GF-D8 (cell line): ENCODE data around the gene SH3BP4.

Experiments used
- DNase-seq: peaks from one replicate; lab custom pipeline; 2025; lab: John Stamatoyannopoulos, UW

The SH3BP4 gene

GRCh38 chr2:235091421-235091820 is 139.6 kb downstream of the SH3BP4 start:
- no peak for DNase-seq

DNA sequence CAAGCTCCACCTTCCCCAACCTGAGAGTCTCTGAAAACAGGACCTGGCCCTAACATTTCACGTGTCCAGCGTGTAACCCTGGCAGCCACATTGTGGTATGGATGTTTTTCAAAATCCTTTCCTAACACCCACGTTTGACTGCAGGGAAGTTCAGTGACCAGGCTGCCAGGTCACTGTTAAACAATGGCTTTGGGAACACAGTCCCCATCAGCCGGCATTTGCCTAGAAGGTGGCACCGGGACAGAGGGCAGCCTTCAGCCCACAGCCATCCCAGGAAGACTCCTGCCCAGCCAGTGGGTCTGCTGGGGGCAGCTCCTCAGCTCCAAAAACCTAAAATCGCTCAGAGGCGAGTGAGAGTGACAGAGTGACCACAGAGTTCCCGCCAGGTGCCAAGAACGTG is 140.2 kb downstream of the SH3BP4 start:
- DNase-seq: no peak

DNA sequence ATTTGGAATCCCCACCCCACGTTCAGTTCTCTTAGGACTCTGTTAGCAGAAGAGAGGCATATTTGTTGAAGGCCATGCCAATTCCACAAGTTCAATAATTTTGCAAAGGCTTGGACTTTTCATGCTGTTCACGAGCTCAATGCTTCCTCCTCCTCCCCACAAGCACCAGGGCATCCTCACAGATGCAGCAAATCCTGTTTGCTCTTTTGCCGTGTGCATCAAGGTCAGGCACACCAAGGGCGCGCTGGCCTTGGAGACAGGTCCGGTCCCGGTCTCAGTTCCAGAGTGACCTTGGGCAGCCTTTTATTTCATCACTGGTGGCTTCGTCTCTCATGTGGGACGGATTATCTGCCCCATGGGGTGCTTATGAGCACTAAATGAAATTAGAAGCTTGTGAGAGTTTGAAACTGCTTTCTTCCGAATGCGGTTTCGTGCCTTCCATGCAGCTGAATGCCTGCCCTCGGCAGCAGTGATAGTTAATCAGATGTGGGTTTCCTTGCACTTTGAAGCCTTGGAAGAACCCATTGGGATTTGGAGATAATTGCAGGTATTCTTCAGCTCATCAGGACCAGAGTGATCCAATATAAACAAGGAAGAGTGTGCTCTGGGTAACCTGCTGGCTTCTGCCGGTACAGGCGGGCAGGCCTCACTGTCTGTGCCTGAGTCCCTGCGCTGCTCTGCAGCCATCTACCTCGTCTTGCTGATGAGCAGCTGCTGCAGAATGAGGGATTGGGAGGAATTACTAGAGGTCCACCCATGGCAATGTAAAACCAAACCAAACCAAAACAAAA is 140.8 kb downstream of the SH3BP4 start:
- no peak for DNase-seq

GRCh38 chr2:235094457-235094856 is 142.6 kb downstream of the SH3BP4 start:
- no peak for DNase-seq

- DNase-seq: no peak
Measured at GRCh38 chr2:235095569-235095968, 143.8 kb downstream of the SH3BP4 start.

DNA sequence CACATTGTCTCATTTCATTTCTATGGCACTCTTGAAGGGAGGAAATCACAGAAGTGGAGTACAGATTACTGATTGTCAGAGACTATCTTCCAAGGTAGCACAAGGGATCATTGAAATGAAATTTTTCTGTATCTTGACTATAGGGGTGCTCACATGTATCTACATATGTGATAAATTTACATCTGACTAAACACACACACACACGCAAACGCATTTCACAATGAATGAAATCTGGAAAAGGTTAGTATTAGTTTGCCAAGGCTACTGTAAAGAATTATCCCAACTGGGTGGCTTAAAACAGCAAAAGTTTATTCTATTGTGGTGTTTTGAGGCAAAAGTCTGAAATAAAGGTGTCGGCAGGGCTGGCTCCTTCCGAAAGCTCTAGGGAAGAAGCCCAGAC is 144.6 kb downstream of the SH3BP4 start:
- no peak for DNase-seq

GRCh38 chr2:235097196-235097595 is 145.4 kb downstream of the SH3BP4 start:
- no peak for DNase-seq

DNA sequence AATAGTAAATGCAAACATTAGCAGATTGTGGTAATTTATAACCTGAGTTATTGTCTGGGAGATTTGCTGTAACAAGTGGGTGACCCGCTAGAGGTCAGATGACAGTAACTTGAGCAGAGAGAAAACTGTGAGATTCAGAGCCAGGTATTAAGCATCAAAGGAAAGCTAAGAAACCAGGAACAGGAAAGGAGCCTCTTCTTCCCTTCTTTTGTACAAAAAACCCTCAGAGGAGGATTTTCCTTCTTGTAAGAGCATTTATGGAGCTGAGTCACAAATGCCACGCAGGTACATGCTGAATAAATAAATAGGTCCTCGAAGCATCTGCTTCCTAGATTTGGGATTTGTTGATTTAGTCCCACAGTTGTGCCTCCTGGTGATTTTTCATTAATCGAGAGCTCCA is 146.5 kb downstream of the SH3BP4 start:
- DNase-seq: no peak

DNA sequence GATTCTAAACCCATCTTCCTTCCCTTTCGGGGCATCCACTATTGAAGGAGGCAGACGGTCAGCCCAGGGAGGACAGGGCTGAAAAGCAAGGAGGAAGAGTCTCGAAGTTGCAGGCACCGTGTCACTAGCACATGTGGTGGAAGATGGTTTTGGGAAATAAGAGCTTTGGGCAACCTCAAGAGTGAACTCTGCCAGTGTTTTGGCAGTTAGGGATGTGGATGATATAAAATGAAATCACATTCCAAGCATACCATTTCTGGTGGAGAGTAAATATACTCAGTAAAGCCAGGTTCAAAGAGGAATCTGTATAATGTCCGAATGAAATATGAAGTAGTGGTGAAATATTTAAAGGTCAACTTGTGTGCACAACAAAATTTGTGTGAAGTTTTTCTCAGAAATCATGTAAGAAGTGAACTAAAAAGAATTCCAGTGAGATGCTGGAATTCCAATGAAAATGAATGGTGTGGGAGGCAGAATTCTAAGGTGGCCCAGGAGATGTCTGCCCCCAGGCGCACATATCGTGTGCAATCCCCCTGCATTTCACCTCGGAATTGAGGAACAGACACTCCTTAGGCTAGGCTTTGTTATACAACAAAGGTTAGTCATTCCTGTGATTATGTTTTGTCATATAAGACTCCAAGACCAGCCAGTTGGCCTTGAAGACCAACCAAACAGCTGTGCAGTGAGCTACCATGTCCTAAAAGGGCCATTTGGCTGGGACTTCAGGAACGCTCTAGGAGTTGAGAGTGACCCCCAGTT is 147.1 kb downstream of the SH3BP4 start:
- no peak for DNase-seq

GRCh38 chr2:235102896-235103295 is 151.1 kb downstream of the SH3BP4 start:
- DNase-seq: no peak
